Smooth muscle cell (in vitro differentiated cells): Measurements from ENCODE around the gene PRDX5. TPM values are rescaled to one million over a fixed set of nuclear protein-coding genes. Genes with fewer than 3 reads are reported as not detected.

Experiments used
- DNase-seq: peaks from one replicate; lab custom pipeline; 2025; ENCODE audit not compliant: unreplicated experiment; lab: John Stamatoyannopoulos, UW
- H2AFZ ChIP-seq: fragments of 200-600 bp; sonication (generic); 2 replicates; pipeline ENCODE4 v1.6.0; 2016; ENCODE audit warnings: antibody characterized with exemption, low read depth, mild to moderate bottlenecking
- H3F3A ChIP-seq: fragments of 200-600 bp; sonication (generic); 2 replicates; pipeline ENCODE4 v1.6.0; 2017; ENCODE audit warnings: antibody characterized with exemption, low read depth
- H3K27ac ChIP-seq: fragments of 200-600 bp; sonication (generic); 2 replicates; pipeline ENCODE4 v1.5.1; 2016; ENCODE audit warnings: low read depth, mild to moderate bottlenecking
- H3K27me3 ChIP-seq: fragments of 200-600 bp; sonication (generic); 2 replicates; pipeline ENCODE4 v1.6.1; 2016; ENCODE audit warnings: low read depth, mild to moderate bottlenecking
- H3K36me3 ChIP-seq: fragments of 200-600 bp; sonication (generic); 2 replicates; pipeline ENCODE4 v1.5.1; 2016; ENCODE audit warnings: low read depth
- H3K4me1 ChIP-seq: fragments of 200-600 bp; sonication (generic); 2 replicates; pipeline ENCODE4 v1.5.1; 2016; ENCODE audit warnings: low read depth
- H3K4me2 ChIP-seq: fragments of 200-600 bp; sonication (generic); 2 replicates; pipeline ENCODE4 v1.6.0; 2016; ENCODE audit warnings: mild to moderate bottlenecking
- H3K4me3 ChIP-seq: fragments of 200-600 bp; sonication (generic); 2 replicates; pipeline ENCODE4 v1.5.1; 2016; ENCODE audit warnings: mild to moderate bottlenecking
- H3K79me2 ChIP-seq: fragments of 200-600 bp; sonication (generic); 2 replicates; pipeline ENCODE4 v1.6.0; 2016; ENCODE audit warnings: low read depth, mild to moderate bottlenecking
- H3K9ac ChIP-seq: fragments of 200-600 bp; sonication (generic); 2 replicates; pipeline ENCODE4 v1.6.0; 2016; ENCODE audit warnings: low read depth
- H3K9me3 ChIP-seq: fragments of 200-600 bp; sonication (generic); replicated peaks from 2 replicates; pipeline ENCODE4 v1.5.1; 2016; ENCODE audit warnings: low read depth
- H4K20me1 ChIP-seq: fragments of 200-600 bp; sonication (generic); 2 replicates; pipeline ENCODE4 v1.6.0; 2016; ENCODE audit warnings: low read depth
- WGBS: methylation state at CpG from one replicate; pipeline ENCODE4 v1.1.7; 2016; ENCODE audit warnings: low lambda C conversion rate; 5-methylcytosine and 5-hydroxymethylcytosine counted together
- polyA plus RNA-seq: library from polyadenylated mRNA; unstranded; fragments of >200 nt; fragmentation: Nextera tagmentation; extraction: Ambion mirVana; gene quantifications from 2 replicates; pipeline ENCODE4 v1.2.1, GENCODE V29; 2016
- total RNA-seq: library from RNA; depleted of rRNA; stranded (reverse); fragments of >200 nt; gene quantifications from 2 replicates; pipeline ENCODE4 v1.2.3, GENCODE V29; 2014
- TF ChIP-seq, protein P1 (sequence below): fragments of 200-600 bp; sonication (generic); IDR thresholded peaks from 2 replicates; pipeline ENCODE4 v1.5.1; 2017; ENCODE audit warnings: borderline replicate concordance, mild to moderate bottlenecking, antibody characterized with exemption; ENCODE audit not compliant: insufficient read depth, poor library complexity, severe bottlenecking

The PRDX5 gene
- total and polyA plus RNA-seq, 2 experiments from 2014 or later: 169 to 474 TPM

DNA sequence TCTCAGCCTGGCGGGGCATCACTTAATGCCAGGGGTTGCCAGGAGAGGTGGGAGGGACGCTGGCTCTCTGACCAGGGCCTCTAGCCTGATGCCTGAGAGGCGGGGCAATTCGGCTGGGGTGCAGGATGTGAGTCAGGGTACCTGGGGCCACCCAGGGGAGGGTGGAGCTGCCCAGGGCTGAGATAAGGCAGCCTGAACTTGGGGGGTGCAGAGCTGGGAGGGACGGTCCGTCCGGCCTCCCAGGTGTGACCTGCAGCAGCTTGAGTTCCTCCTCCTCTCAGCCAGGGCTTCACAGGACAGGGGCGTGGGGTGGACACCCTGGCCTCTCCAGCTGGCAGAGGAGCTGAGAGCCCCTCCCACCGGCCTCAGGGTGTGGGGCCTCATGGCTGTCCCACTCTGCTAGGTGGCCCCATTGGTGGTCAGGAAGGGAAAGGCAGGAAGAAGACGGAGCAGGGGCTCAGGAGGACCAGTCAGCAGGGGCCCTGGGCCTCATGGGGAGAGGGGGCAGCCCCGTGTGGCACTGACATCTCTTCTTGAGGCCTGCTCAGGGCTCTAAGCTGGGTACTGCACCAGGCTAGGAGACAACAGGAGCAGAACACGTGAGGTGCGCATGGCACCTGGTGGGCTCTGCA is 40.1 kb downstream of the PRDX5 start:
- TF ChIP-seq, protein P1, sequence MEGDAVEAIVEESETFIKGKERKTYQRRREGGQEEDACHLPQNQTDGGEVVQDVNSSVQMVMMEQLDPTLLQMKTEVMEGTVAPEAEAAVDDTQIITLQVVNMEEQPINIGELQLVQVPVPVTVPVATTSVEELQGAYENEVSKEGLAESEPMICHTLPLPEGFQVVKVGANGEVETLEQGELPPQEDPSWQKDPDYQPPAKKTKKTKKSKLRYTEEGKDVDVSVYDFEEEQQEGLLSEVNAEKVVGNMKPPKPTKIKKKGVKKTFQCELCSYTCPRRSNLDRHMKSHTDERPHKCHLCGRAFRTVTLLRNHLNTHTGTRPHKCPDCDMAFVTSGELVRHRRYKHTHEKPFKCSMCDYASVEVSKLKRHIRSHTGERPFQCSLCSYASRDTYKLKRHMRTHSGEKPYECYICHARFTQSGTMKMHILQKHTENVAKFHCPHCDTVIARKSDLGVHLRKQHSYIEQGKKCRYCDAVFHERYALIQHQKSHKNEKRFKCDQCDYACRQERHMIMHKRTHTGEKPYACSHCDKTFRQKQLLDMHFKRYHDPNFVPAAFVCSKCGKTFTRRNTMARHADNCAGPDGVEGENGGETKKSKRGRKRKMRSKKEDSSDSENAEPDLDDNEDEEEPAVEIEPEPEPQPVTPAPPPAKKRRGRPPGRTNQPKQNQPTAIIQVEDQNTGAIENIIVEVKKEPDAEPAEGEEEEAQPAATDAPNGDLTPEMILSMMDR: no peak
- no peaks in the 10 kb centered on the region for H3K36me3 ChIP-seq
- H3K4me3 ChIP-seq: peak overlapping the region; percentile 82
- H3K27ac ChIP-seq: peak overlapping the region; percentile 93
- WGBS: 61% methylated on average over 13 of the region's 13 CpGs
- H3K9ac ChIP-seq: peak overlapping the region; percentile 91
- no peaks in the 10 kb centered on the region for H3K9me3 ChIP-seq
- DNase-seq: no peak
- H3K79me2 ChIP-seq: peaks cover 12% of the 10 kb centered on the region
- peaks cover 13% of the 10 kb centered on the region for H4K20me1 ChIP-seq
- no peaks in the 10 kb centered on the region for H3K27me3 ChIP-seq
- H3F3A ChIP-seq: peaks cover 8% of the 10 kb centered on the region
- H2AFZ ChIP-seq: no peak overlapping the region
- H3K4me2 ChIP-seq: peak overlapping the region; percentile 96
- H3K4me1 ChIP-seq: peaks cover 22% of the 10 kb centered on the region

DNA sequence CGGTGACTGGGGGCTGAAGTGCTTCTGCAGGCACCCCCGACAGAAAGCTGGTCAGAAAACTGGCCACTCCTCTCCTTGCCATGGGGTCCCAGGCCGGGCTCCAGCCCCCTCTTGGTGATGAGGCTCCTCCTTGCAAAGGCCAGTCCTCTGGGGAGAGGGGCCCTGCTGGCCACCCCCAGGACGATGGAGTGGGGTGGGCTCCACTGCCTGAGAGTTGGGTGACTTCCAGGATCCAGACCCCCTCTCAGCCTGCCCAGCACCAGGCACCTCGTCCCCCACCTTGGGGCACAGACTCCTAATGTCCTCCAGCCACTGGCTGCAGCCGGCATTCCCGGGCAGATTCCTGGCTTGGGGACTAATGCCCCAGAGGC is 40.6 kb downstream of the PRDX5 start:
- Histone ChIP-seq H3K4me1 (peaks cover 22% of the 10 kb centered on the region), H3K36me3 (no peaks in the 10 kb centered on the region), H3K4me3 (peak overlapping the region; percentile 82), H3F3A (peaks cover 8% of the 10 kb centered on the region), H3K9ac (peak overlapping the region; percentile 91), H2AFZ (peak overlapping the region; percentile 84), H4K20me1 (peaks cover 13% of the 10 kb centered on the region), H3K27ac (peak overlapping the region; percentile 93), H3K4me2 (peak overlapping the region; percentile 96), H3K79me2 (peaks cover 12% of the 10 kb centered on the region), H3K27me3 (no peaks in the 10 kb centered on the region), H3K9me3 (no peaks in the 10 kb centered on the region)
- no peak for DNase-seq
- WGBS: 31% methylated on average over 7 of the region's 7 CpGs
- TF ChIP-seq, protein P1: no peak

DNA sequence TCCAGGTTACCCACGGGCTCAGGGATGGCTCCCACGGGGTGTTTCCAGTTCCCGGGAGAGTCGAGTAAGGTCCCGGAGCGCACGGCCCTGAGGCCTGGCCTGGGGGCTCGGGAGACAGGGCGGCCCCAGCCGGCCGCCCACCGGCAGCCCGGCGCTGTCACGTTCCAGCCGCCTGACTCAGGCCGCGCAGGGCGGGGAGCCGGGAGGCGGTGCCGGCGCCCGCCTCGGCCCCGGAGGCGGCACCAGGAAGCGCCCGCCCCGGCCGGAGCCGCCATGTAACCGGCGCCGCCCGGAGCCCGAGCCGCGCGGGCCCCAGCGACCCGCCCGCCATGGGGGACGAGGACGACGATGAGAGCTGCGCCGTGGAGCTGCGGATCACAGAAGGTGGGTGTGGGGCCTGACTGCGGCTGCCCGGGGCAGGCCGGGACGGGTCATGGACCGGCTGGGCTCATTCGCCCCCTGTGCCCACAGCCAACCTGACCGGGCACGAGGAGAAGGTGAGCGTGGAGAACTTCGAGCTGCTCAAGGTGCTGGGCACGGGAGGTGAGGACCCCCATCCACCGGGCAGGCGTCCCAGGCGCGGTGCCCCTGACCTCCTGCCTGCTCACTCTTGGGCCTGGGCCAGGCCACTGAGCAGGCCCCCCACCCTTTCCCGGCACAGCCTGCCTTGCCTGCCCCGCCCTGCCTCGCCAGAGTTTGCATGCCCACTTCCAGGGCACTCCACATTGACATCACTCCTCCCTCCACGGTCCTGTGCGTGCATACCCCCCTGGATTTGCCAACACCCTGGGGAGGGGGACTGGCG is 41.2 kb downstream of the PRDX5 start, which contains the start of gene RPS6KA4:
TSS of gene RPS6KA4 (plus strand) at position 256 of the 805 bp plus-strand sequence. CDS start at position 330, 74 bp downstream.
- WGBS: under 1% methylated on average over 61 of the region's 70 CpGs
- Histone ChIP-seq H3K27me3 (no peaks in the 10 kb centered on the region), H3K9ac (peak within 1 kb of the TSS; percentile 91), H2AFZ (peak within 1 kb of the TSS; percentile 84), H3K79me2 (peaks cover 12% of the 10 kb centered on the region), H3F3A (peaks cover 8% of the 10 kb centered on the region), H3K4me1 (peaks cover 22% of the 10 kb centered on the region), H4K20me1 (peaks cover 13% of the 10 kb centered on the region), H3K4me2 (peak within 1 kb of the TSS; percentile 96), H3K4me3 (peak within 1 kb of the TSS; percentile 82), H3K36me3 (no peaks in the 10 kb centered on the region), H3K27ac (peak within 1 kb of the TSS; percentile 93), H3K9me3 (no peaks in the 10 kb centered on the region)
- TF ChIP-seq, protein P1: no peak
- DNase-seq: peak; percentile 29
